ENCODE measurements around the gene HMG20B. TPM values are rescaled to one million over a fixed set of nuclear protein-coding genes. Genes with fewer than 3 reads are reported as not detected.

The HMG20B gene
- polyA plus RNA-seq, 3 donors, result 67.6 to 94.6 (median 91.9) TPM

- no peak for DNase-seq (ENCODE audit: extremely low read depth in 1 of 11, low read depth in 9 of 11, low spot score in 4 of 11)
Observed at GRCh38 chr19:3534375-3535234, 38.1 kb upstream of the HMG20B start.

GRCh38 chr19:3535235-3535535 is 37.6 kb upstream of the HMG20B start:
- DNase-seq (ENCODE audit: extremely low read depth in 1 of 11, low read depth in 9 of 11, low spot score in 4 of 11), result no peak

- DNase-seq (ENCODE audit: extremely low read depth in 1 of 11, low read depth in 9 of 11, low spot score in 4 of 11), result no peak
Observed at GRCh38 chr19:3535563-3535965, 37.2 kb upstream of the HMG20B start.

- no peak for DNase-seq (ENCODE audit: extremely low read depth in 1 of 11, low read depth in 9 of 11, low spot score in 4 of 11)
Observed at GRCh38 chr19:3535981-3536380, 36.8 kb upstream of the HMG20B start.

- no peak for DNase-seq (ENCODE audit: extremely low read depth in 1 of 11, low read depth in 9 of 11, low spot score in 4 of 11)
Observed at GRCh38 chr19:3536429-3537100, 36.2 kb upstream of the HMG20B start.

- no peak for DNase-seq (ENCODE audit: extremely low read depth in 1 of 11, low read depth in 9 of 11, low spot score in 4 of 11)
Observed at GRCh38 chr19:3537101-3537437, 35.7 kb upstream of the HMG20B start.

GRCh38 chr19:3537438-3538240 is 35.1 kb upstream of the HMG20B start:
- no peak for DNase-seq (ENCODE audit: extremely low read depth in 1 of 11, low read depth in 9 of 11, low spot score in 4 of 11)

- no peak for DNase-seq (ENCODE audit: extremely low read depth in 1 of 11, low read depth in 9 of 11, low spot score in 4 of 11)
Observed at GRCh38 chr19:3538258-3538929, 34.4 kb upstream of the HMG20B start.

GRCh38 chr19:3538965-3539755 is 33.6 kb upstream of the HMG20B start, which contains the start of gene TEKTIP1:
Gene TEKTIP1 (plus strand): TSS chr19:3539174. CDS start chr19:3539178, 4 bp downstream.
- DNase-seq (ENCODE audit: extremely low read depth in 1 of 11, low read depth in 9 of 11, low spot score in 4 of 11), result no peak

- no peak for DNase-seq (ENCODE audit: extremely low read depth in 1 of 11, low read depth in 9 of 11, low spot score in 4 of 11)
Observed at GRCh38 chr19:3539756-3540118, 33.0 kb upstream of the HMG20B start.

- DNase-seq (ENCODE audit: extremely low read depth in 1 of 11, low read depth in 9 of 11, low spot score in 4 of 11), result no peak
Observed at GRCh38 chr19:3543150-3544057, 29.3 kb upstream of the HMG20B start.

- DNase-seq (ENCODE audit: extremely low read depth in 1 of 11, low read depth in 9 of 11, low spot score in 4 of 11), result no peak
Observed at GRCh38 chr19:3544058-3544376, 28.7 kb upstream of the HMG20B start.

- DNase-seq (ENCODE audit: extremely low read depth in 1 of 11, low read depth in 9 of 11, low spot score in 4 of 11), result no peak
Observed at GRCh38 chr19:3544742-3545668, 27.7 kb upstream of the HMG20B start.

- DNase-seq (ENCODE audit: extremely low read depth in 1 of 11, low read depth in 9 of 11, low spot score in 4 of 11), result no peak
Observed at GRCh38 chr19:3545669-3546034, 27.1 kb upstream of the HMG20B start.

GRCh38 chr19:3546119-3546518 is 26.6 kb upstream of the HMG20B start:
- no peak for DNase-seq (ENCODE audit: extremely low read depth in 1 of 11, low read depth in 9 of 11, low spot score in 4 of 11)

- no peak for DNase-seq (ENCODE audit: extremely low read depth in 1 of 11, low read depth in 9 of 11, low spot score in 4 of 11)
Observed at GRCh38 chr19:3547301-3547731, 25.4 kb upstream of the HMG20B start.

GRCh38 chr19:3547767-3548282 is 24.9 kb upstream of the HMG20B start:
- DNase-seq (ENCODE audit: extremely low read depth in 1 of 11, low read depth in 9 of 11, low spot score in 4 of 11), result no peak
